Urothelium cell line (cell line): ENCODE data around the gene FOXA3.
"Not testable (repeated sequence)": the region's sequence is repeated elsewhere in the genome, so short reads cannot be mapped to it uniquely, and the experiment has no call there.

Source experiments
- DNase-seq: peaks from one replicate; pipeline ENCODE4 v3.0.0; 2011; ENCODE audit warnings: low spot score, mixed read lengths
- FAIRE-seq: peaks from 2 replicates; lab custom pipeline; 2011; peaks lifted over from hg19 to GRCh38; lab: Jason Lieb, UNC

The FOXA3 gene

DNA sequence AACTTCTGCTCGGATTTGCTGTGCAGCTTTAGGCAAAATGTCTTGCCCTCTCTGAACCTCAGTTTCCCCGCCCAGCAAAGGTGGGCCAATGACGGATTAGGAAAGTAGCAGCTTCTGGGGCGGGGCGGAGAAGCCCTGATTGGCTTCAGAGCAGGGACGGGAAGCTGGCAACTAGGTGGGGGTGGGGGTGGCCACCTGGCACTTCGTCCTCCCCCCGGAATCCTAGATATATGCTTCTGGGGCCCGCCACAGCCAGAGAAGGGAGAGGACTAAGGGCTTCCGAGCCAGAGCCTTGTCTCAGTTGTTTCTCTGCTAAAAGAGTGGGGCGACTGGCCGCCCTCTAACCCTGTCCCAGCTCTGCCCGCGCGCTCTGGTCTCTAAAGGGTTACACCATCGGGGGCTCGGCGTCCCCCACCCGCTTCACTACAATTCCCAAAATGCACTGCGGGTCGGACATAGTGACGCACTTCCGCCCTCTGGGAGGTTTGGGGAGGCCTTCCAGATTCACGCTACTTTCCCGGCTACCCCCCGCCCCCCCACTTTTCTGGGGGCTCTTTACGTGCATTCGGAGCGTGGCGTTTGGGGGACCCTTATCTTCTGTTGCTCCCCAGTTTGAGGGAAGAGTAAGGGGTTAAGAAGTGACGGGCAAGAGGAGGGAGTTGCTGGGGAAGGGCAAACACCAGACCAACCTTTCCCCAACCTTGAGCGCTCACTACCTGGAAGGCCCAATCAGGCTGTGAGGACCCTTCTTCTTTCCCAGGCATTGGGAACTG lies 22.5 kb downstream of the FOXA3 start:
- FAIRE-seq, result no peak
- peak; percentile 88 for DNase-seq

DNA sequence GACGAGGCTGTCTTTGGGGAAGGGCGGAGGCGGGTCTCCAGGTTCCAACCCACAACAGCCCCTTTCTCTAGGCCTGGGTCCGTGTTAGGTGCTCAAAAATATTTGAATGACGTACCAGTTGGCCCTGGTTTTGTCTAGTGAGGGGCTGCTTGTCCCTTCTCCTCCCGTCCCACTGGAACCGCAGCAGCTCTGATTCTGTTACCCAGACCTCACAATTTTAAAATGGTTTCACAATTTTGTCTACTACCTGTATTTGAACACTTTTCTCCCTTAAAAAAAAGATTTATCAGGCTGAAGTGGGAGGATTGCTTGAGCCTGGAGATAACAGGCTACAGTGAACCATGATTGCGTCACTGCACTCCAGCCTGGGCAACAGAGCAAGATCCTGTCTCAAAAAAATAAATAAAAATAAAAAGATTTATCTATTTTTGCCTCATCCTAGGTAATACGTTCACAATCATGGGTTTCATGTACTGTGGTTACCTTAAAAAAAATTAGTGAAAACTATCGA lies 23.1 kb downstream of the FOXA3 start:
- DNase-seq (no peak), FAIRE-seq (no peak)

DNA sequence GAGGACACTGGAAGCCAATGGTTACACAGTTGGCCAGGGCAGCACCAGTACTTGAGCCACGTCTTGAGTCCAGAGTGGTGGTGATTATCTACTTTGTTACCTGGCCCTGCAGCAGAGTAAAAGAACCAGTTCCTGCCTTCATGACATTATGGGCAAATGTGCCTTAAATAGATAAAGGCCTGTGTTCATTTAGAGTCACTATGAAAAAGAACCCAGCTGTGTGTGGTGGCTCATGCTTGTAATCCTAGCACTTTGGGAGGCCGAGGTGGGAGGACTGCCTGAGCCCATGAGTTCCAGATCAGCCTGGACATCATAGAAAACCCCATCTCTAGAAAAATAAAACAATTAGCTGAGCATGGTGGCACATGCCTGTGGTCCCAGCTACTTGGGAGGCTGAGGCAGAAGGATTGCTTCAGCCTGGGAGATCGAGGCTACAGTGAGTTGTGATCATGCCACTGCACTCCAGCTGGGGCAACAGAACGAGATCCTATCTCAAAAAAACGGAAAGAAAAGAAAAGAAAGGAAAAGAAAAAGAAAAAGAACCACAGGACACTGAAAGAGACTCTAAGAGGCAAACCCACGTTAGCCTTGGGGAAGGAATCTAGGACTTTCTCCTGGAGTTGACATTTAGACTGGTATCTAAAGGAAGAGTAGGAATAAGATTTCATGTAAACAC lies 25.2 kb downstream of the FOXA3 start:
- no peak for FAIRE-seq

DNA sequence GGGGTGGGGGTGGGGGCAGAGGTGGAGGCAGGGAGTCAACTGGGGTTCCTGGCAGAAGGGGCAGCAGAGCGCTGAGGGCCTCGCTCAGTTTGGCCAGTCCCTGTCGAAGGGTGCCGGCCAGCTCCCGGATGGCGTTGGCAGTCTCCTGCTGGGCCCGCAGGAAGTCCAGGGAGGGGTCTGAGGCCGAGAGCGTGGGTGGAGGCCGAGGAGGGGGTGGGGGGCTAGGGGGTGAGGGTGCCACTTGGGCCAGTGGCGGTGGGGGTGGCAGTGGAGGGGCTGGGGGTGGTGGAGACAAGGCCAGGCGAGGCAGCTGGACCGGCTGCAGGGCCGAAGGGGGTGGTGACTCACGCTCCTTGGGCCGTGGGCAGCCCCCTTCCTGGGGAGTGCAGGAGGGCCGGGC lies 26.8 kb downstream of the FOXA3 start:
- no peak for FAIRE-seq

More for the DNA sequence above, 25.2 kb downstream of the FOXA3 start:
- DNase-seq, result no peak

DNA sequence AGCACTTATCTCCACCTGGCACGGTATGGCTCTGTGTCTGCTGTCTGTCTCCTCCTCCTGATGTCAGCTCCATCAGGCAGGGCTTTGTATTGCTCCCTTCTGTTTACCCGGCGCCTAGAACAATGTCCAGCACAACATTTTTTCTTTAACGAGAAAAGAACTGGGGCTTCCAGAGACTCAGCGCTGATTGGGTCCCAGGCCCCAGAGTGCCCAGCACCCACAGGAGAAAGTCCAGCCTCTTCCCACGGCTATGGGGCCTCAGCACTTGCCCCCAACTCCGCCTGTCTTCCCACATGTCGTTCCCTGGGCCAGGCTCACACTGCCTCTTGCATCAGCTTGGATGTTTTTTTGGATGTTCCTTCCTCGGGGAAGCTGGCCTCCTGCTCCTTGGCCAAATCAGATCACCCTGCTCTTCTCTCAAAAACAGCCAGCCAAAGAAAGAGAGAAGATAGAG lies 31.4 kb downstream of the FOXA3 start:
- no peak for FAIRE-seq

More for the DNA sequence above, 26.8 kb downstream of the FOXA3 start:
- DNase-seq, result no peak

DNA sequence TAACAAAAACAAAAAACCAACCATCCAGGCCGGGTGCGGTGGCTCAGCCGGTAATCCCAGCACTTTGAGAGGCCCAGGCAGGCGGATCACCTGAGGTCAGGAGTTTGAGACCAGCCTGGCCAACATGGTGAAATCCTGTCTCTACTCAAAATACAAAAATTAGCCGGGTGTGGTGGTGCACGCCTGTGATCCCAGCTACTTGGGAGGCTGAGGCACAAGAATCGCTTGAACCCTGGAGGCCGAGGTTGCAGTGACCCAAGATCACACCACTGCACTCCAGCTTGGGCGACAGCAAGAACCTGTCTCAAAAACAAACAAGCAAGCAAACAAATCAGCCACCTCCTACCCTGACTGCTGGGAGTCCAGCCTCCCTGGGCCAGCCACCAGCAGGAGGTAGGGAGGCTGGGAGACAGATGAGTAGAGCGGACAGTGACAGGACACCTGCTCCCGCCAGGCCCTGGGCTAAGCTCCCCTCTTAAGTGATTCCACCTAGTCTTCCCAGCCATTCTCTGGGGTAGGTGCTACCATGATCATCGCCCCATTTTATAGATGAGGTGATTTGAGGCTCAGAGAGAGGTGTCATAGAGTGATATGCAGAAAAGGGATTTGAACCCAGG lies 32.0 kb downstream of the FOXA3 start:
- DNase-seq, FAIRE-seq: not testable (repeated sequence)

More for the DNA sequence above, 31.4 kb downstream of the FOXA3 start:
- DNase-seq, result no peak

DNA sequence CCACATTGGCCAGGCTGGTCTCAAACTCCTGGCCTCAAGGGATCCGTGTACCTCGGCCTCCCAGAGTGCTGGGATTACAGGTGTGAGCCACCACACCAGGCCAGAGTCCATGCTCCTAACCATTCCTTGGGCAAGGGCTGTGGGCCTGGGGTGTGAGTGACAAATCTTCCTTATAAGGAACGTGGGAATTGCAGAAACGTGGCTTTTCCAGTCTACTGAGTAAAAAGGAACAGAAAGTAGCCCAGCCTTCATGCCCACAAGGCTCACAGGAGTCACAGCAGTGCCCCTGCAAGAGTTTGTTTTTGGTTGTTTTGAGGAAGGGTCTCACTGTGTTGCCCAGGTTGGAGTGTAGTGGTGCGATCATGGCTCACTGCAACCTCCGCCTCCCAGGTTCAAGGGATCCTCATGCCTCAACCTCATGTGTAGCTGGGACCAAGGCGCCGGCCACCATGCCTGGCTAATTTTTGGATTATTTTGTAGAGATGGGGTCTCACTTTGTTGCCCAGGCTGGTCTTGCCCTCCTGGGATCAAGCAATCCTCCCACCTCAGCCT lies 33.2 kb downstream of the FOXA3 start:
- DNase-seq (no peak), FAIRE-seq (no peak)

DNA sequence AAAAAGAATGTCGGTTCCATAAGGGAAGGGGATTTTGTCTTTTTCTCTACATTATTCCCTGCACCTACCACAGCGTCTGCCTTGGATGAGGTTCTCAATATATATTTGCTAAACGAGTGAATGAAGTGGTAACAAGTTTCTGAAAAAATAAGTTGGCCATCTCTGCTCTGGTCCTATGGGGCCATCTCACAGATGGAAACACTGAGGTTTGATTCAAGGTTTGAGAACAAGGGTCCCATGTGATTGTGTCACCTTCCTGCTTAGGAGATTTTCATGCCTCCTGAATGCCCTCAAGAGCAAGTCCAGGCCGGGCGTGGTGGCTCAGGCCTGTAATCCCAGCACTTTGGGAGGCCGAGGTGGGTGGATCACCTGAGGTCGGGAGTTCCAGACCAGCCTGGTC lies 35.1 kb downstream of the FOXA3 start:
- no peak for FAIRE-seq
- no peak for DNase-seq

DNA sequence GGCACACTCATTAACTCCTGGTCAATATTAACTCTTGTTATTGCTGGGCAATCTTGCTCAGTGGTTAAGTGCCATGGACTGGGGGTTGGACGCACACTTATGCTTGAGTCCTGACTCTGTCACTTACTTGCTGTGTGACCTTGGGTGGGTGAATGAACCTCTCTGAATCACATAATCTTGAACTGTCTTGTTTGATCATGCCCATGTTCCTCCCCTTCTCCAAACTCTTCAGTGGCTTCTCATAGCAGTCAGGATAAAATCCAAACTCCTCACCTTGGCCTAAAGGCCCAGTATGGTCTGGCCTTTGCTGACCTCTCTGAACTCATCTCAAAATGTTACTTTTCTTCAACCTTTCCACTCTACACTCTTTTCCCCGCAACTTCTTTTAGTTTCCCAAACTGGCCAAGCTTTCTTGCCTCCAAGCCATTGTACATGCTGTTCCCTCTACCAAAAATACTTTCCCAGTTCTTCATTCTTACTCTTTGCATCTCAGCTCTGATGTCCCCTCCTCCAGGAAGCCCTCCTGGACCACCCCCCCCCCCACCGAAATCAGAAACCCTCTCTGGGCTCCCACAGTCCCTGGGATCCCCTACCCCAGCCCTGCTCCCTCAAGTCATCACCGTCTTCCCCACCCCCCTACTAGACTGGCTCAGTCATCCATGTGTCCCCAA lies 35.9 kb downstream of the FOXA3 start:
- DNase-seq (no peak), FAIRE-seq (no peak)

DNA sequence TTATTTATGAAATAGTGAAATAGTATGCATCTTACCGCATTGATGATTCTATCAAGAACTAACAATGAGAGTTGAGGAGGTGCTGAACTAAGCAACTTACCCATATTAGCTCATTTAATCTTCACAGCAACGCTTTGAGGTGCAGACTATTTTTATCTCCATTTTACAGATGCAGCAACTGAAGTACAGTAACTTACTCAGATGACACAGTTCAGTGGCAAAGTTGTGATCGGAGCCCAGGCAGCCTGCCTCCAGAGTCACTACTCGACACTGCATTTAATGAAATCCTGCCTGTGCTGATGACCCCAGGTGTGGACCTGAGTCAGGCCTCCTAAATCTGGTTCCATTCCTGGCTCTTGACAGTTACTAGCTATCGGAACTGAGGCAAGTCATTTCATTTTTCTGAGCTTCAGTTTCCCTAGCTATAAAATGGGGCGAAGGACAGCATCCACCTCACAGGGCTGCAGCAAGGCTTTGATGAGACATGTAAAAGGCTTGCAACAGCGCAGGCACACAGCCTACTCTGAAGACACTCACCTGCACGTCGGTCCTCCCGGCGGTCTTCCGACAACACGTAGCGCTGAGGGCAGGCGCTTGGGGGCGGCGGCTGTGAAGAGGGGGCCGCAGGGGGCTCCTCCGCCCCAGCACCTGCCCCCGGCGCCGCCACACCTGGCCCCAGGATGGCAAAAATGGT lies 36.8 kb downstream of the FOXA3 start:
- no peak for DNase-seq
- FAIRE-seq, result no peak

DNA sequence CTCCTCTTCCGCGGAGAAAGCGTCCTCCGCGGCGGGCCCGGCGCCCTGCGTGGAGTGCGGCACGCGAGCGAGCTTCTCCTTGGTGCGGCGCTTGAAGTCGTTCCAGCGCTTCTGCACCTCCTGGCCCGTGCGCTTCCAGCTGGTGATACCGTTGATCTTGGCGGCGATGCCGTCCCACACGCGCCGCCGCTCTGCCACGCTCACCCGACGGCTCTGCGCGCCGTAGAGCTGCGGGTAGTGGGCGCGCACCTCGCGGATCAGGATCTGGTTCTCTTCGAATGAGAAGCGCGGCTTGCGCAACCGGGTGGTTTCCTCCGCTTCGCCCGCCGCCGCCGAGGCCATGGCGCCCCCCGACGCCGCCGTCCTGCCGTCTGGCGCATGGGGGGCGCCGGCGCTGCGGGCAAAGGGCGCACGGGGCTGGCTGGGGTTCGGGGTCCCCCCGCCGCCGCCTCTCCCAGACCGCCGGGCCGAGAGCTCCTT lies 37.3 kb downstream of the FOXA3 start:
- DNase-seq (no peak), FAIRE-seq (no peak)

DNA sequence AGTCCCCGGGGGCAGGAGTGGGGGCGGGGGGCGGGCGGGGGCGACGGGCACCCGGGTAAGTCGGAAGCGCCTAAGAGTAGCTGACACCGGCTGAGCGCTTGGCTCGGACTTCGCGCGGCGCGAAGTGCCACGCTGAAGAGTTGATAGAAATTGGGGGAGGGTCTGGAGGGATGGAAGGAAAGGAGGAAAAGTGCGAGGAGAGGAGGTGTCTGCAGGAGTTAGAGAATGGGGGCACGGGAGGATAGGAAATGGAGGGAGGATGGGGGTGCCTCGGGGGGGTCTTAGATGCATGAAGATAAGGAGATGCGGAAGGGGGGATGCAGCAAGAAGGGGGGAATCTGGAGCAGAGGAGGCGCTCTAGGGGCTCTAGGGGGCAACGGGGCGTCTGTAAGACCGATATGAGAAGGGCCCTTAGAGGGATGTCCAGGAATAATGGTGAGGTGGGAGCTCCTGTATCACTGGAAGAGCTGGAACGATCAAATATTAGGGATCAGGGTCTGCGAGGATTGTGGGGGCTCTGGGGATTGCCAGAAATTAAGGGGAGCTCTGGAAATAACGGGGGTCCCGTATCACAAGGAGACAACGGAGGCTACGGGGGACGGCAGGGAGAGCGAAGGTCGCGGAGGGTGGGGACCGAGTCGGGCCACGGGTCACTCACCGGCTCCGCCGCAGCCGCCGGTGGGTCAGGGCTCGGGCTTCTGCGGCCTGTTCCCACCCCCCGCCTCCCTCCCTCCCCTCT lies 38.0 kb downstream of the FOXA3 start, which contains the start of gene MYPOP:
TSS of gene MYPOP (minus strand) at position 702 of the 739 bp plus-strand sequence. CDS start 840 bp downstream, outside the sequence.
- DNase-seq (no peak), FAIRE-seq (no peak)

DNA sequence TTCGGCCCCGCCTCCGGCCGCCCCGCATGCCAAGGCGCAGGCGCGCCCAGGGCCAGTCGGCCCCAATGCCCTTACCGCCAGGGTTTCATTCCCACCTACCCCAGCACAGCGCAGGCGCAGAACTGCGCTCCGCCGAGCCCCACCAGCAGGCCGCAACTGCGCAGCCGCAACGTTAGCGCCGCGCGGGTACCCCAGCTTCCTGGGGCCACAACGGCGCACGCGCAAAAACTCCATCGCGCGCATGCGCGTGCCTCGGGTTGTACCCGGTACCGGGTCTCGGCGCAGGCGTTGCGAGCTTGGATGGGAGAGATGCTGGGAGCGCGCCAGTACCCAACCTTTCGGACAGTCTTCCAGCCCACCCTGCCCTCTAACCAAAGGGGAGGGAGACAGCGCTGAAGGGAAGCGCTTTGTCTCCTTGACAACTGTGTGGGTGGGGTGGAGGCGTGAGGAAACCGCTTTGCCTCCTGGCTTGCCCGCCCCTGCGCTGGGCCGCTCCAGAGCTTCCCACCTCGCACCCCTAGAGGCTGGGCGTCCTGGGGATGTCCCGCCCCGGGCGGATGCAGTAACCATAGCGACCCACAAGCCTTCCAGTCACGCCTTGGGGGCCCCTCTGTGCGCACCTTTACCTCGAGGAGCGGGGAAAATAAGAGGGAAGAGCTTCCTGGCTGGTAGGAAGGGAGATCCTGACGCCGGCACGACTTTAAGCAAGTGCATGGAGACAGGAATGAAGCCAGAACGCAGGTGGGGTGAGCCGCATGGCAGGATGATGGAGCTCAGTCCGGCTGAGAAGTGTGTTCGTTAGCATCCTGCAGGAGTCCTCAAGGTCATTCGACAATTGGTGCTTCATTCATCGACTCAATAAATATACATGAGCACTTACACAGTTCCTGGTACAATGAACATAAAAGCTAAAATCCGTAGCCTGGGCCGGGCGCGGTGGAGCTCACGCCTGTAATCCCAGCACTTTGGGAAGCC lies 38.8 kb downstream of the FOXA3 start:
- peak; percentile 99 for FAIRE-seq

DNA sequence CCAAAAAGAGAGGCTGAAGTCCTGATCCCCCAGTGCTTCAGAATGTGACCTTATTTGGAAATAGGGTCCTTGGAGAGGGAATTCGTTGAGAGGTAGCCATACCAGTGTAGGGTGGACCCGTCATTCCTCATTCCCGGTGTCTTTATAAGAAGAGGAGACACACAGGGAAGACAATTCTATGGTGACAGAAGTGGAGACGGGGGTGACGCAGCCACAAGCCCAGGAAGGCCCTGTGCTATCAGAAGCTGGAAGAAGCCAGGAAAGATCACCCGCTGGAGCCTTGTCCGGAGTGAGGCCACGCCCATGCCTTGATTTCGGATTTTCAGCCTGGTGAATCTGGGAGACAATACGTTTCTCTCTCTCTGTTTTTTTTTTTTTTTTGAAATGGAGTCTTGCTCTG lies 40.9 kb downstream of the FOXA3 start:
- FAIRE-seq, result no peak
- DNase-seq, result no peak

More for the DNA sequence above, 38.8 kb downstream of the FOXA3 start:
- peak; percentile 100 for DNase-seq

DNA sequence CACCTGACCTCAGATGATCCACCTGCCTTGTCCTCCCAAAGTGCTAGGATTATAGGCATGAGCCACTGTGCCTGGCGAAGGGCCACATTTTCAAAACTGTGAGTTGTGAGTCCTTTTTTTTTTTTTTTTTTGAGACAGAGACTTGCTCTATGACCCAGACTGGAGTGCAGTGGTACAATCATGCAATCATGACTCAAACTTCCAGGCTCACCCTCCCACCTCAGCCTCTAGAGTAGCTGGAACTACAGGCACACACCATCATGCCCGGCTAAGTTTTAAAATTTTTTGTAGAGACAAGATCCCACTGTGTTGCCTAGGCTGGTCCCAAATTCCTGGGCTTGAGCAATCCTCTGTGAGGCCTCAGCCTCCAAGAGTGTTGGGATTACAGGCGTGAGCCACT lies 42.1 kb downstream of the FOXA3 start:
- no peak for DNase-seq
- no peak for FAIRE-seq

DNA sequence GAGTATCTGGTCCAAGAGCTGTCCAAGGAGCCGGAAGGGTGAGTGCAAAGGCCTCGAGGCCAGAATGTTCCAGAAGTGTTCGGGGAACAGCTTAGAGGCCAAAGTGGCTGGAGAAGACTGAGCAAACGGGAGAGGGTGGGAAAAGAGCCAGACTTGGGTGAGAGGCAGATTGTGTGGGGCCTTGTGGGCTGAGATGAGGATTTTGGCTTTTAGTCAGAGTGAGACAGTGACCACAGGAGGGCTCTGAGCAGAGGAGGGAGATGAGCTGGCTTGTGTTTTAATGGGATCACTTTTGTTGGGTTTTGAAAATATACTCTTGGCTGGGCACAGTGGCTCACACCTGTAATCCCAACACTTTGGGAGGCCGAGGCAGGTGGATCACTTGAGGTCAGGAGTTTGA lies 44.8 kb downstream of the FOXA3 start:
- no peak for FAIRE-seq
- no peak for DNase-seq

DNA sequence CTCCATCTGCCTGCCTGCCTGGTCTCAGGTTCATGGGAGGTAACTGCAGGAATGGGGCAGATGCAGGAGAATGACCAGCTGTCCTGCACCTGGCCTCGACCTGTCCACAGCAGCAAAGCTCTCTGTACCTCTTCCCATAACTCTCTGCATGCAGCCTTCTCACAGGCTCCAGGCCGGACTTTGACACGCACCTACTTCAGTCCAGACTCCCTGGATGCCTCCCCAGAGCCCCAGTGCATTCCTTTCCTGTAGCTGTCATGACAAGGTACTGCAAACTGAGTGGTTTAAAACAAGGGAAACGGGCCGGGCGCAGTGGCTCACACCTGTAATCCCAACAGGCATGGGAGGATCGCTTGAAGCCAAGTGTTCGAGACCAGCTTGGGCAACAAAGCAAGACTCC lies 47.2 kb downstream of the FOXA3 start:
- no peak for FAIRE-seq
- no peak for DNase-seq
